CD1c-positive myeloid dendritic cell (primary cell): ENCODE data around the gene HMCN2.

ENCODE experiments used
- DNase-seq: peaks from one replicate; pipeline ENCODE4 v3.0.0-alpha.2; 2016; ENCODE audit errors: extremely low spot score

HMCN2 gene

DNA sequence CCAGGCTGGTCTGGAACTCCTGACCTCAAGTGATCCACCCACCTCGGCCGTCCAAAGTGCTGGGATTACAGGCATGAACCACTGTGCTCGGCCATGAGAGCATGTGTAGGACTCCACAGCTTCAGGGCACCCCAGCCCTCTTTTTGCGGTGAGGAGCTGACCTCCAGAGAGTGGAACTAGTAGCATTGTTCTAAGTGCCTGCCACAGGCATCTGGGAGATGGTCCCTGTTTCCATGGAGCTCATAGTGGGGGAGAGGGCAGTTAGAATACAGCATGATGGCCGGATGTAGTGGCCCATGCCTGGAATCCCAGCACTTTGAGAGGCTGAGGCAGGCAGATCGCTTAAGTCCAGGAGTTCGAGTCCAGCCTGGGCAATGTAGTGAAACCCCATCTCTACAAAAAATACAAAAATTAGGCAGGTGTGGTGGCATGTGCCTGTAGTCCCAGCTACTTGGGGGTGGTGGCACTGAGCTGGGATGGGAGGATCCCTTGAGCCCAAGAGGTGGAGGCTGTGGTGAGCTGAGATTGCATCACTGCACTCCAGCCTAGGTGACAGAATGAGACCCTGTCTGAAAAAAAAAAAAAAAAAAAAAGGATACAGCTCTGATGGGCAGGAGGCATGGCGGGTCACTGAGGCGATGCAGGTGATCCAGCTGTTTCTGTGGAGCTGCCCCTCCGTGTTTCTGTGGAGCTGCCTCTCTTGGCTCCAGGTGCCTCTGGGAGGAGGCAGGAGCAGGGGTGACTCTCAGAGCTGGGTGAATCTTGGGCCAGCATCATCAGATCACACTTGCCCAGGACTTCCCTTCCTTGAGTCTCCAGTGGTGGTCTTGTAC is 183.4 kb downstream of the HMCN2 start:
- DNase-seq: no peak

DNA sequence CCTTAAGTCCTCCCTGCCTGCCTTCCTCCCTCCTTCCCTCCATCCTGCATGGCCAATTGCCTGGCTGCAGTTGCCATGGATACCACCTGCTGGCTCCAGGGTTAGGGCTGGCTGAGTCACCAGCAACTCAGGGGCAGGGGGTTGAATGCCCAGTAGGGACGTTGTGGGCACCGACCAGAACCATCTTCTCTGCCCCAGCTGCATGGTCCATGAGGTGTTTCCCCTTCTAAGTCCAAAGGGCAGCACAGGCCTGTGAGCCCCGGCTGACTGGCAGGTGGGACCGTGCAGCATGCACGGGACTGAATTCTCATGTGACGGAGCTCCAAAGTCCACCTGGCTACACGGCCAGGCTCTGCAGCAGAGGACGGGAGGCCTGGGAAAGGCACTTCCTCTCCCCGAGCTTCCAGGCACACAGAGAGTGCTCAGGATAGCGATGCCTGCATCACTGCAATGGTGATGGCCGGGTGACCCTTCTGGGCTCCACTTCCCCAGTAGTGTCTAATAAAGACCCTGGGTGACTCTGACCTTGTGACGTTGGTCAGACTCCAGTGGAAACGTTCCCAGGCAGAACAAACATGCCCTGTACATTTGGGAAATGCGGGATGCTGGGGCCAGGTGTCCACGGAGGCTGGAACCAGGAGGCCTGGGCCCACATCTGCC is 184.9 kb downstream of the HMCN2 start:
- no peak for DNase-seq

DNA sequence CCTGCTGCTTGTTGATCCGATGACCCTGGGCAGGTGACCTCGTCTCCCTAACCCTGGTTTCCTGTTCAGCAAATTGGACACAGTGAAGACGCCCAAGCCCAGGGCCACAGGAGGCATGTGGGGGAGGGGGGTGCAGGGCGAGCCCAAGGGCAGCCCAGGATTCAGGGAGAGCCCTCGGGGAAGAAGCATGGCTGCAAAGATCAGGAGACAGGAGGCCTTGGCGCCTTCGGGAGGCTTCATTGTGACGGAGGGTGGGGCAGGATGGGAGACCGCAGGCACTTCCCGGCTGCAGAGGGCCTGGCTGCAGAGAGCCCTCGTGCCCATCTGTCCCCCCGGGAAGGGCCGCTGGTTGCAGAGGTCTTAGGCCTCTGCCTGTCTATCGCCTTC is 185.4 kb downstream of the HMCN2 start:
- DNase-seq: no peak

DNA sequence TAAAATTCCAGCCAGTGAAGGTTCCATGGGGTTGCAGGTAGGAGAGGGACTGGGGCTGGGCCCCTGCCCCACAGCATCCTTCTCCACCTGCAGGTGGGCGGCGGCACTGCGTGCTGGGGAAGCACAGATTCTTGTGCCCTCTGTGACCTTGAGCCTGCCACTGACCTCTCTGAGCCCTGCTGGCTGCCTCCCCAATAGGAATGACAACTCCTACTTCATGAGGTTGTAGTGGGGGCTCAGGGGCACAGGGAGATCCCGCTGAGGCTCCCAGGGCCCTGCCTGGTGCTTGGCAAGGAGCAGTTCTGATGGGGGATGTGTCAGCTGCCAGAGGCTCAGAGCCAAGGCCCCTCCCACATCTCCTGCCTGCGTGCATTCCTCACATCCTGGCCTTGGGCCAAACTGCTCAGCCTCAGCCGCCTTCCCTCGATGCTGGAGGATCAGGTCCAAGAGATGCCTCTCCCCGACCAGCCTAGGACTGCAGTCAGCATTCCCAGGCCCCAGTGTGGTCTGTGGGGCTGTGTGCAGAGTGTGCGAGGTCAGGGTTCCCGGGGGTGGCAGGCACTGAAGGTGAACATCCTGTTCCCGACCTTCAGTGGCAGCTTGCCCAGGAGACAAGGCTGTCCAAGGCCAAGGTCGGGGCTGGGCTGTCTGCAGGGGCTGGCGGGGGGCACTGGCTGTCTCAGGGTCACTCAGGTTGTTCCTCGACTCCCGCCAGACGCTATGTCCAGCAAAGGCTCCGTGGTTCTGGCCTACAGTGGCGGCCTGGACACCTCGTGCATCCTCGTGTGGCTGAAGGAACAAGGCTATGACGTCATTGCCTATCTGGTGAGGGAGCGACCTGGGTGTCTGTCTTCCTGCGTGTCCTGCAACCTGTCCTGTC is 186.2 kb downstream of the HMCN2 start:
- DNase-seq: peak; percentile 4

DNA sequence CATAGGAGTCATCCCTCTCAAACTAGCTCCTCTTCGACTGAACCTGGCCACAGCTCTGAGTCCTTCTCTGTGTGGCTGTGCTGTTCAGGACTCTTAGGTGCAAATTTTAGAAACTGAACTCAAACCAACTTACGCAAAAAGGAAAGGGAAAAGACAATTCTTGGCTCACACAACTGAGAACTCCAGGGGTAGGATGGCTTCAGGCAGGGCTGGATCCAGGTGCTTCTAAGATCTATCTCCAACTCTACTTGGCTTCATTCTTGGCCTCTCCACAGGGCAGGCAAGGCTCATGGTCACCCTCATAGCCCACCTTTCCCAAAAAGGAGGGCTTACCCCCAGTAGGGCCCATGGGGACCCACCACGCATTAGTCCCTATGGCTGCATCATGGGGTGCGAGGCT is 187.3 kb downstream of the HMCN2 start:
- no peak for DNase-seq

DNA sequence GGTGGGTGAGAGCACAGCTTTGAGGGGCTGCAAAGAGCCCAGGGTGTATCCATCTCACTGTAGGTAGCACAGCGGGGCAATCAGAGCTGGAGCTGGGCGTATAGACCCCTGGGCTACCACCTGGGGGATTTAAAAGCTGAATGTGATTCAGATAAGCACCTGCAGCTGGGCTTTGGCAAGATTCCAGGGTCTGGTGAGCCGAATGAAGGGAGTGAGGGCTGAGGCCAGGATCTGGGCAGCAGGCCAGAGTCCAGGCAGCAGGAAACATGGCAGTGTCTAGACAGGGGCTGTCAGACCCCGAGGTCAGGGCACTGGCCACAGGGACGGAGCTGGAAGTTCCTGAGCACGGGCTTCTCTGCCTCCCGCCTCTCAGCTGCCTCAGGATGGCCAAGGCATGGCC is 187.9 kb downstream of the HMCN2 start:
- no peak for DNase-seq

DNA sequence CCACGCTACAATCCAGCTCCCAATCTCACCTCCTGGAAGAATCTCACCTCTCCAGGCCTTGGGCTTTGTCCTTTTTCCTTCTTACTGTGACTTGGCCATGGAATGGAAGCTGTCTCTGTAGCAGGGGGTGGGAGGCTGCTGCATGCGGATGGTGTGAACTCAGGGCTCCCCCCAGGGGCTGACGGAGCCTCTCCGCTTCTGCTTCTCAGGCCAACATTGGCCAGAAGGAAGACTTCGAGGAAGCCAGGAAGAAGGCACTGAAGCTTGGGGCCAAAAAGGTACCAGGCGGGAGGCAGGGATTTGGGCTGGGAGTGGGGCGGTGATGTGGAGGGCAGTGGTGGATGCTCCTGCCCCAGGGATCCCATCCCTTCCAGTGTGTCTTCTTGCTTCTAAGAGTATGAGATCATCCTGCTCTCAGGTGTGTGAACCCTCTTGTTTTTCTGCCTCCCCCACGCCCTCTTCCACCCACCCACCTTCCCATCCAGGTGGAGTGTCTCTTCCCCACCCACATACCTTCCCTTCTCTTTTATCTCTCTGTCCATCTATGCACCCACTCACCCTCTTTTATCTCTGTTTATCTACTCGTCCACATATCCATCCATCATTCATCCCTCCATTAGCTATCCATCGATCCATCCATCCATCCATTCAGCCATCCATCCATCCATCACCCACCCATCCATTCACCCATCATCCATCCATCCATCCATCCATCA is 188.7 kb downstream of the HMCN2 start:
- no peak for DNase-seq

DNA sequence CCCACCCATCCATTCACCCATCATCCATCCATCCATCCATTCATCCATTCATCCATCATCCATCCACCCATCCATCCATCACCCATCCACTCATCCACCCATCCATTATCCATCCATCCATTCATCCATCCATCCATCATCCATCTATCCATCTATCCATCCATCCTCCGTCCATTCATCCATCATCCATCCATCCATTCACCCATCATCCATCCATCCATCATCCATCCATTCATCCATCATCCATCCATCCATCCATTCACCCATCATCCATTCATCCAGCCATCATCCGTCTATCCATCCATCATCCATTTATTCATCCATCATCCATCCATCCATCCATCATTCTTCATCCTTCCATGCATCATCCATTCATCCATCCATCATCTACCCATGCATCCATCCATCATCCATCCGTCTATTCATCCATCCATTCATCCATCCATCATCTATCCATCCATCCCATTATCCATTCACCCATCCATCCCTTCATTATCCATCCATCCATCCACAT is 189.3 kb downstream of the HMCN2 start:
- DNase-seq: no peak

DNA sequence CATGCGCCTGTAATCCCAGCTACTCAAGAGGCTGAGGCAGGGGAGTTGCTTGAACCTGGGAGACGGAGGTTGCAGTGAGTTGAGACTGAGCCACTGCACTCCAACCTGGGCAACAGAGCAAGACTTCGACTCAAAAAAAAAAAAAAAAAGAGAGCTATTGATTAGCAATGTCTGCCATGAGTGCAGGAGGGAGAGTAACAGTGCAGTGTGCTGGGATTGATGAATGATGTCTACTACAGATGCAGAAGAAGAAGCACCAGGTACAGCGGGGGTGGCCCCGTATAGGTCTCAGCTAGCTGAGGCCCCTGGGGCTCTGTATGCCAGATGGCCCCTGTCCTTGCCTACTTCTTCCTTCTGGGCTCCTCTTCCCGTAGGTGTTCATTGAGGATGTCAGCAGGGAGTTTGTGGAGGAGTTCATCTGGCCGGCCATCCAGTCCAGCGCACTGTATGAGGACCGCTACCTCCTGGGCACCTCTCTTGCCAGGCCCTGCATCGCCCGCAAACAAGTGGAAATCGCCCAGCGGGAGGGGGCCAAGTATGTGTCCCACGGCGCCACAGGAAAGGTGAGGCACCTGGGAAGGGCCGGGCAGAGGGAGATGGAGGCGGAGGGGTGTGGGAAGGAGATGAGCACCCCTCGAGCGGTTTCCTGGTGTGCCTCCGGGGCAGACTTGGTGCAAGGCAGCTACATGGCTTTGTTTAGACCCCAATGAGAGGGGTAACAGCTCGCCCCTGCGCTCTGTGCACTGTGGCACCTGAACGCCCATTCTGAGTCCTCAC is 192.7 kb downstream of the HMCN2 start:
- DNase-seq: no peak

DNA sequence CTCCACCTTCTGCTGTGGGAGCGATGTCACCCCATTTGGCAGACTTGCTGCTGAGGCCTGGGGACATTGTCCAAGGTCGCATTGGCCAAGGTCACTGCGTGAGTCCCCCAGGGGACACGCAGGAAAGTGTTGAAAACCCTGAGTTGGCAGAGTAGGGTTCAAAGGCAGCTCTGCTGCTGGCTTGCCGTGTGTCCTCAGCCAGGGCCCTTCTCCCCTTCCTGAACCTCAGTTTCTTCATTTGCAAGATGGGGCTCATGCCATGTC is 193.2 kb downstream of the HMCN2 start:
- no peak for DNase-seq

DNA sequence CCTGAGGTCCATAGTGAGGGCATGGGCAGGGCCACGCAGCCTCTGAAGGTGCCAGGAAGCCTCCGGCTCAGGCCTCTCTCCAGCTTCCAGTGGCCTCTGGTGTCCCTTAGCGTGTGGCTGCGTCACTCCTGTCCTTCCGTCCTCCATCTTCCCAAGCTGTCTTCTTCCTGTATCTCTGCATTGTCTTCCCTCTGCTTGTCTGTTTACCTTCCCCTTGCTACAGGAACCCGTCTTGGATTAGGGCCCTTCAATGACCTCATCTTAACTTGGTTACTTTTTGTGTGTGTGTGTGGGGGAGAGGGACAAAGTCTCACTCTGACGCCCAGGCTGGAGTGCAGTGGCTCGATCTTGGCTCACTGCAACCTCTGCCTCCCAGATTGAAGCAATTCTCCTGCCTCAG is 193.6 kb downstream of the HMCN2 start:
- no peak for DNase-seq

DNA sequence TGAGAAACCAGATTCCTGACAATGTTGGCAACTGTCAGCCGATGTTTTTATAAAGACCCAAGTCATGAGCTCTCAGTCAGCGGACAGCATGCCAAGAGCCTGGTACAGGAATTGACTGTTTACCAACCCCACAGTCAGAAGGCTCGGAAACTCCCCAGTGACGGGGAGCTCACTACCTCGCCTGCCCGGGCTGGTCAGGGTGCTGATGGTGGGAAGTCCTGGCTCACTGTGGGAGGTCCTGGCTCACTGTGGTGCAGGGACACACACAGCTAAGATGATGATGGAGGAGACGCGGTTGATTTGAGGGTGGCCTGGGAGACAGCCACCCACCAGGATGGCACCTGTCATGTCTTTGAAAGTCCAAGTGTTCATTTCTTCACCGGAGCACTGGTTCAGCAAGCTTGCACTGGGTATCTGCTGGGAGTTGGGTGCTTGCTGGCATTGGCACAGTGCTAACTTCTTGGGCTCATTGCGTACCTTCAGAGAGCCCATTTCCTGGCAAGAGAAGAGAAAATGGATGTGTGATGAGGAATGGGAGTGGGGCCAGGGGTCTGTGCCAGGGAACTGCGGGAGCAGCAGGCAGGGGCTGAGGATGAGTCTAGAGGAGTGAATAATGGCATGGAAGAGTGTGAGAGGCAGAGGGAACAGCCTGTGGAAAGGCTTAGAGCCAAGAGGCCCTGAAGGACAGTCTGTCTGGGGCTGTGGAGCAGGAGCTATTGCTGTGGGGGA is 194.5 kb downstream of the HMCN2 start:
- DNase-seq: no peak

DNA sequence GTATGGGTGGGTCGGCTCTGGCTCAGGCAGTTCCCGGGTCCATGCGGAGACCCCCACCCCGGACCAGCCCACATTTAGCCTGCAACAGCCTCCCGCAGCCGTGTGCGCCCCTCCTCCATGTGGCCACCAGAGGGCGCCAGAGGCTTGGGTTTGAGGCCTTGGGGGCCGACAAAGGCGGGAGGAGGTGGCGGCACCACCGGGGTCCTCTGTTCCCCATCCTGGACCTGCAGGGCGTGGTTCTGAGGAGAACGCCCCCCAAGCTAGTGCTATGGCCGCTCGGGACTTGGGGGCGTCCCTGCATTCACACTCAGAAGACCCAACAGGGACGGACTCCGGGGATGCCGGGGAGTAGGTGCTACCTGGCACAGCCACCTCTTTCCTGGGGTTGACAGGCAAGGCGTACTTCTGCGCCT is 195.7 kb downstream of the HMCN2 start:
- peak; percentile 68 for DNase-seq

DNA sequence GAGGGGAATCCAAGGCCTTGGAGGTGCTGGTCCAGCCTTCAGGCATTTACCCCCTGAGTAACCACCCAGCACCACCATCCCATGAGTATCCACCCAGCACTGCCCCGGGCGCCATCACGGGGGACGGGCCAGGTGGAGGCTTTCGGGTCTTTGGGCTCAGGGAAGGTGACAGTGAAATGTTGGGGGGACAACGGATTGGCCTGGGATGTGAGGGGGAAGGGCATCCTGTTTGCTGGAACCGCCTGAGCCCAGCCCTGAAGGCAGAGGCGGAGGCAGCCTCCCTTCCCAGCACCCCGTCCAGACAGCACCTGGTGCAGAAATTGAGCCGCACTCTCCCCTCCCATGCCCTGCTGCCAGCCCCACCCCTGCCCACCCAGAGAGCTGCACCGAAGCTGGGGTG is 196.2 kb downstream of the HMCN2 start:
- DNase-seq: no peak

DNA sequence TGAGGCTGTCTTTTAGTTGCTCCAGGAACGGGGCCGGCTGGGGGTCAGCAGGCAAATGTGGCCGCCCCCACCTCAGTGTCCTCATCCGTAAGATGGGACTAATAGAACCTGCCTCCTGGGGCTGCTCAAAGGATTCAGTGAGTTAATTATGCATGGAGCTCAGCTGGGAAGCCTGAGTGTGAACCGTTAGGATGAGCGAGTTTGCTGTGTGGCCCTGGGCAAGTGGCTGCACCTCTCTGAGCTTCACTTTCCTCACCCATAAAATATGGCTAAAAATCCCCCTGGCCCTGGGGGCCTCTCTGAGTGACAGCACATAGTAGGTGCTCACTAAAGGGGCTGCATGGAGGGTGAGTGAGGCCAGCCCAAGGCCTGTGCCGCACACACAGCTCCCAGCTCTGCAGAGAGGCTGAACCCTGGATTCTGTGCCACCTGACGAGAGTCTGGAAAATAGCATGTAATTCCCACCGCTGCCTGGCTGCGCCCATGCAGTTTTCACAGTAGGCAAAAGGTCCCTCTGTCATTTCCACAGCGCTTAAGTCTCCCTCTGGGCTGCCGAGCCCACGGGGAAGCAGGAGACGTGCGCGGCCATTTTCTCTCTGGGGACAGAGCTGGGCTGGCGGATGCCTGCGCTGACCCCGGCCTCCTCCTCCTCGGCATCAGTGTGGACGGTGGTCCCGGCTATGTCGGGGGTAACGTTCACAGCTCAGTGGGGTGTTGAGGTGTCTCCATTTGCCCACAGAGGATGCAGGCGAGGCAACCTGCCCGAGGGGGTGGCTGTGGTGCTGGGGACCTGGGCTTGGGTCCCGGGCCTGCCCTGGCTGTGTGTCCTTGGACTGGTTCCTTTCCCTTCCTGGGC is 197.4 kb downstream of the HMCN2 start:
- no peak for DNase-seq

DNA sequence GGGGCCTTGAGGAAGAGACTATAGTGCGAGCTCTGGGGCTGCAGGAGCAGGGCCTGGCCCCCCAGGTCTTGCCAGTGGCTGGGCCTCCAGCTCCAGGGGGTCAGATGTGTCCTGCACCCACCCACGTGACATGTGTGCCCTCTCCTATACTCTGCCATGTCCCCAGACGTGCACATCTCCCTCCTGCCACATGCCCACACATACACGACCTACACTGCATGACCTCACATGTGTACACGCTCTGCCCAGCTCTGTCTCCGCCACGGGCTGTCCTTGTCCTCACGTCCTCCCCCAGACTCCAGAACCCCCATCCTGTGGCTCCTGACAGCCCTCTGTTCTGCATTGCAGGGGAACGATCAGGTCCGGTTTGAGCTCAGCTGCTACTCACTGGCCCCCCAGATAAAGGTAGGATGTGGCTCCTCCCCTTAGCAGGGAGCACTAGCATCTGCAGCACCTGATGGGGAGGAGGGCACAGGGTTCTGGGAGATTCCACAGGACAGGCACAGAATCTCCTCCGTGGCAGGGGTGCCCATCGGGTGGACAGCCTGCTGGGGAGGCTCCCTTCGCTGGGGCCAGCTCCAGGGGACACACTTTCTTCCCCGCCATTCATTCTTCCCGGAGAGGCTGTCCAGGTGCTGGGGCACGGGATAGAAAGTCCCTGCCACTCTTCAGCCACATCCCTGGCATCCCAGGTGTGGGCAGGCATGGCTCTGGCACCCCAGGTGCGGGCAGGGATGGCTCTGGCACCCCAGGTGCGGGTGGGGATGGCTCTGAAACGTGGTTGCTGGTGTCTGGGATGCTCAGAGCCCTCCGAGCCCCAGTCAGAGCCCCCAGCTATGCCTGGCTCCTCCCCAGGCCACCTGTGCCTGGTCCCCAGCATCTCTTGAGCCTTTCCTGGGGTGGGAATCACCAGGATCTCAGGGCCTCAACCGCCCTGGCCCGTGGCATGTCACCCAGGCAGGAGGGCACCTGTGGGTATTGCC is 198.5 kb downstream of the HMCN2 start:
- DNase-seq: no peak

DNA sequence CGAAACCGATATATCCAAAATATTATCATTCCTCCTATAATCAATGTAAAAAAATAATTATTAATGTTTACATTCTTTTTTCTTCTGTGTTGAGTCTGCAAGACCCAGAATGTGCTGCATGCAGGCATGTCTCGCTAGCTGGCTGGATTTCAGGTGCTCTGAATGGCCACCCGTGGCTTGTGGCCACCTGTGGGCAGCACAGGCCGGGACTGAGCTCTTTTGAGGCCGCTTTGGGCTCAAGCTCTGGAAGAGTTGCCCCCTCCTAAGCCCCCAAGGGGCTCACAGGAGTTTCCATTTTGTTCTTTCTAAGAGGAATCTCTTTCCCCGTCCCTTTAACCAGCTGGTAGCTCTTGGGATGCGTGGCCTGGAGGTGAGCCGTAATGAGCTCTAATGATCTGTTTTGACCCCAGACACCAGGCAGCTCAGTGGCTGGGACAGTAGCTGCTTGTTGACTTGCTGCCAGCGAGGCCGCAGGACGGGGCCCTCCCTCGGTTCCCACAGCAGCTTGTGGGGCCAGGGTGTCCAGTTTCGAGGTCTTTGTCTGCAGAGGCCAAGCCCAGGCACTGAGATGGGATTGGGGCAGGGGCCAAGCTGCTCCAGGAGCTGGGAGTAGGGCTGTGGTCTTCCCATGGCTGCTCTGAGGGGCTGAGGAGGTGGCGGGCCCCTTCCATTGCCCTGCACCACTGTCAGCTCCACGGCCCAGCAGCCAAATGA is 200.0 kb downstream of the HMCN2 start:
- no peak for DNase-seq
